Vagina (tissue), 2 donors: ENCODE data around the gene DHX35.

ENCODE experiments used
- POLR2A ChIP-seq, 2 donors: fragments of 450-650 bp; IDR thresholded peaks; one replicate each; pipeline ENCODE4 v1.6.1; 2017; ENCODE audit warnings: antibody characterized with exemption in 2 of 2, mild to moderate bottlenecking in 2 of 2, moderate library complexity in 2 of 2
- POLR2AphosphoS5 ChIP-seq, 2 donors: sonication (generic); formaldehyde crosslinking; IDR thresholded peaks; one replicate each; pipeline ENCODE4 v1.9.0; 2017; ENCODE audit warnings: antibody characterized with exemption in 2 of 2, mild to moderate bottlenecking in 2 of 2, low read depth in 1 of 2; ENCODE audit not compliant: insufficient read depth in 1 of 2
- TF ChIP-seq, protein P1 (sequence below), 3 experiments: fragments of 450-650 bp in 2 of 3; fragments of 200-600 bp in 1 of 3; sonication (generic) in 1 of 3; IDR thresholded peaks; one replicate each; pipeline ENCODE4 v1.5.1; 2017 to 2019; ENCODE audit warnings: antibody characterized with exemption in 3 of 3, mild to moderate bottlenecking in 2 of 3, moderate library complexity in 2 of 3

GRCh38 chr20:38979842-38980241 lies 17.7 kb downstream of the DHX35 start:
- TF ChIP-seq, protein P1, sequence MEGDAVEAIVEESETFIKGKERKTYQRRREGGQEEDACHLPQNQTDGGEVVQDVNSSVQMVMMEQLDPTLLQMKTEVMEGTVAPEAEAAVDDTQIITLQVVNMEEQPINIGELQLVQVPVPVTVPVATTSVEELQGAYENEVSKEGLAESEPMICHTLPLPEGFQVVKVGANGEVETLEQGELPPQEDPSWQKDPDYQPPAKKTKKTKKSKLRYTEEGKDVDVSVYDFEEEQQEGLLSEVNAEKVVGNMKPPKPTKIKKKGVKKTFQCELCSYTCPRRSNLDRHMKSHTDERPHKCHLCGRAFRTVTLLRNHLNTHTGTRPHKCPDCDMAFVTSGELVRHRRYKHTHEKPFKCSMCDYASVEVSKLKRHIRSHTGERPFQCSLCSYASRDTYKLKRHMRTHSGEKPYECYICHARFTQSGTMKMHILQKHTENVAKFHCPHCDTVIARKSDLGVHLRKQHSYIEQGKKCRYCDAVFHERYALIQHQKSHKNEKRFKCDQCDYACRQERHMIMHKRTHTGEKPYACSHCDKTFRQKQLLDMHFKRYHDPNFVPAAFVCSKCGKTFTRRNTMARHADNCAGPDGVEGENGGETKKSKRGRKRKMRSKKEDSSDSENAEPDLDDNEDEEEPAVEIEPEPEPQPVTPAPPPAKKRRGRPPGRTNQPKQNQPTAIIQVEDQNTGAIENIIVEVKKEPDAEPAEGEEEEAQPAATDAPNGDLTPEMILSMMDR (IDR thresholded peaks at IDR 0.05): no peak
- TF ChIP-seq POLR2AphosphoS5 (IDR thresholded peaks at IDR 0.05; ENCODE audit: insufficient read depth in 1 of 2, low read depth in 1 of 2): no peak
- TF ChIP-seq POLR2A (IDR thresholded peaks at IDR 0.05): no peak
